ENCODE measurements around the gene IRGC. TPM values are rescaled to one million over a fixed set of nuclear protein-coding genes. Genes with fewer than 3 reads are reported as not detected.

The IRGC gene
- total RNA-seq, 3 donors from 2014 or later (not counting 1 experiment from before 2014, with no cell fraction given): not detected

GRCh38 chr19:43668406-43669109 is 47.3 kb upstream of the IRGC start:
- no peak for TF ChIP-seq CTCF (IDR thresholded peaks at IDR 0.05)
- H3K27ac Mint-ChIP-seq: peak overlapping the region; percentile 68 to 84
- peak overlapping the region; percentile 48 for H3K27ac ChIP-seq (ENCODE audit: low read length)

GRCh38 chr19:43672061-43672679 is 43.7 kb upstream of the IRGC start:
- TF ChIP-seq CTCF (IDR thresholded peaks at IDR 0.05): no peak

More at GRCh38 chr19:43668406-43669109, 47.3 kb upstream of the IRGC start:
- Histone ChIP-seq H3K36me3 (ENCODE audit: control insufficient read depth, insufficient read depth, low read length) (no peaks in the 10 kb centered on the region), H3K4me1 (ENCODE audit: control insufficient read depth, insufficient read depth, low read length) (peaks cover 47% of the 10 kb centered on the region), H3K9me3 (ENCODE audit: control insufficient read depth, insufficient read depth, low read length) (no peaks in the 10 kb centered on the region), H3K27me3 (ENCODE audit: control insufficient read depth, insufficient read depth, low read length) (peaks cover 3% of the 10 kb centered on the region), H3K4me3 (ENCODE audit: low read length) (peak overlapping the region; percentile 71)
- peak overlapping the region; percentile 94 for H3K4me3 Mint-ChIP-seq
- no peaks in the 10 kb centered on the region for H3K9me3 Mint-ChIP-seq
- peaks cover 44 to 47% of the 10 kb centered on the region in 2 donors for H3K4me1 Mint-ChIP-seq
- intact Hi-C loops (cut with micrococcal nuclease): loop anchor here (1.0 to 2.0 kb wide), 5 partner anchors 32 to 205 kb away; partner anchors contain the start of genes IRGQ, SMG9 and ZNF576
- ATAC-seq (peak; percentile 86 to 95 (median 86)), DNase-seq (peak; percentile 87 to 97)
- peaks cover 0 to 7% of the 10 kb centered on the region in 2 donors for H3K27me3 Mint-ChIP-seq (ENCODE audit: low read depth in 2 of 2)
- under 1% methylated on average over 44 of the region's 44 CpGs for WGBS (ENCODE audit: insufficient coverage)
- H3K36me3 Mint-ChIP-seq: no peaks in the 10 kb centered on the region

GRCh38 chr19:43673637-43674036 is 42.2 kb upstream of the IRGC start:
- Mint-ChIP-seq H3K27me3 (ENCODE audit: low read depth in 2 of 2) (peaks cover 0 to 9% of the 10 kb centered on the region in 2 donors), H3K4me3 (no peak overlapping the region), H3K27ac (no peak overlapping the region), H3K4me1 (peaks cover 20 to 21% of the 10 kb centered on the region in 2 donors), H3K9me3 (no peaks in the 10 kb centered on the region), H3K36me3 (no peaks in the 10 kb centered on the region)
- DNase-seq (no peak), ATAC-seq (peak in 1 of 3 donors; percentile 19)
- H3K36me3 ChIP-seq (ENCODE audit: control insufficient read depth, insufficient read depth, low read length): no peaks in the 10 kb centered on the region
- H3K4me1 ChIP-seq (ENCODE audit: control insufficient read depth, insufficient read depth, low read length): peaks cover 19% of the 10 kb centered on the region
- no peak for TF ChIP-seq CTCF (IDR thresholded peaks at IDR 0.05)
- no peaks in the 10 kb centered on the region for H3K9me3 ChIP-seq (ENCODE audit: control insufficient read depth, insufficient read depth, low read length)
- H3K27me3 ChIP-seq (ENCODE audit: control insufficient read depth, insufficient read depth, low read length): no peaks in the 10 kb centered on the region
- no peak overlapping the region for H3K4me3 ChIP-seq (ENCODE audit: low read length)
- WGBS (ENCODE audit: insufficient coverage): 76% methylated on average over 3 of the region's 3 CpGs
- H3K27ac ChIP-seq (ENCODE audit: low read length): no peak overlapping the region
- intact Hi-C loops (cut with micrococcal nuclease): no loop called here

More at GRCh38 chr19:43672061-43672679, 43.7 kb upstream of the IRGC start:
- Mint-ChIP-seq H3K4me3 (no peak overlapping the region), H3K27me3 (ENCODE audit: low read depth in 2 of 2) (peaks cover 0 to 14% of the 10 kb centered on the region in 2 donors), H3K9me3 (no peaks in the 10 kb centered on the region), H3K27ac (peak overlapping the region in 1 of 2 donors; percentile 5), H3K36me3 (no peaks in the 10 kb centered on the region), H3K4me1 (peaks cover 32 to 34% of the 10 kb centered on the region in 2 donors)
- DNase-seq (no peak), ATAC-seq (no peak)
- H3K4me3 ChIP-seq (ENCODE audit: low read length): no peak overlapping the region
- no peaks in the 10 kb centered on the region for H3K36me3 ChIP-seq (ENCODE audit: control insufficient read depth, insufficient read depth, low read length)
- intact Hi-C loops (cut with micrococcal nuclease): no loop called here
- no peaks in the 10 kb centered on the region for H3K9me3 ChIP-seq (ENCODE audit: control insufficient read depth, insufficient read depth, low read length)
- H3K4me1 ChIP-seq (ENCODE audit: control insufficient read depth, insufficient read depth, low read length): peaks cover 33% of the 10 kb centered on the region
- 73% methylated on average over 2 of the region's 6 CpGs for WGBS (ENCODE audit: insufficient coverage)
- no peak overlapping the region for H3K27ac ChIP-seq (ENCODE audit: low read length)
- H3K27me3 ChIP-seq (ENCODE audit: control insufficient read depth, insufficient read depth, low read length): peaks cover 3% of the 10 kb centered on the region
